Activated naive CD4-positive, alpha-beta T cell treated with anti-CD3 and anti-CD28 coated beads for 36 hours (primary cell): Measurements from ENCODE around the gene SPARCL1. TPM values are rescaled to one million over a fixed set of nuclear protein-coding genes. Genes with fewer than 3 reads are reported as not detected.
"Not testable (repeated sequence)": the region's sequence is repeated elsewhere in the genome, so short reads cannot be mapped to it uniquely, and the experiment has no call there.

Experiments
- CTCF ChIA-PET: fragments of 350-600 bp; sonication (Branson Sonifier 250); formaldehyde crosslinking; loops from one replicate; lab custom pipeline; 2021; ENCODE audit warnings: antibody characterized with exemption; lab: Charles Lee
- DNase-seq: peaks from one replicate; pipeline ENCODE4 v3.0.0-alpha.2; 2020
- H3K27ac Mint-ChIP-seq: one replicate; pipeline ENCODE4 v1.8.0; 2021; ENCODE audit warnings: mild to moderate bottlenecking, mixed read lengths
- H3K27me3 Mint-ChIP-seq: one replicate; pipeline ENCODE4 v1.8.0; 2021; ENCODE audit warnings: low read depth, mixed read lengths
- H3K36me3 Mint-ChIP-seq: one replicate; pipeline ENCODE4 v1.8.0; 2021; ENCODE audit warnings: low read depth, mixed read lengths
- H3K4me1 Mint-ChIP-seq: one replicate; pipeline ENCODE4 v1.8.0; 2021; ENCODE audit warnings: low read depth, mixed read lengths
- H3K4me3 Mint-ChIP-seq: one replicate; pipeline ENCODE4 v1.8.0; 2021; ENCODE audit warnings: mild to moderate bottlenecking, moderate library complexity, mixed read lengths
- H3K9me3 Mint-ChIP-seq: one replicate; pipeline ENCODE4 v1.8.0; 2021; ENCODE audit warnings: mixed read lengths
- intact Hi-C: fragments of 100-400 bp; cut with micrococcal nuclease; formaldehyde crosslinking; loops from one replicate; pipeline ENCODE4 v1.15.1; 2023
- total RNA-seq, 2 experiments: library from RNA; stranded (reverse); gene quantifications; one replicate each; pipeline ENCODE4 v1.2.3, GENCODE V29; 2021

Gene SPARCL1
- total RNA-seq, 2 experiments from 2014 or later = not detected

DNA sequence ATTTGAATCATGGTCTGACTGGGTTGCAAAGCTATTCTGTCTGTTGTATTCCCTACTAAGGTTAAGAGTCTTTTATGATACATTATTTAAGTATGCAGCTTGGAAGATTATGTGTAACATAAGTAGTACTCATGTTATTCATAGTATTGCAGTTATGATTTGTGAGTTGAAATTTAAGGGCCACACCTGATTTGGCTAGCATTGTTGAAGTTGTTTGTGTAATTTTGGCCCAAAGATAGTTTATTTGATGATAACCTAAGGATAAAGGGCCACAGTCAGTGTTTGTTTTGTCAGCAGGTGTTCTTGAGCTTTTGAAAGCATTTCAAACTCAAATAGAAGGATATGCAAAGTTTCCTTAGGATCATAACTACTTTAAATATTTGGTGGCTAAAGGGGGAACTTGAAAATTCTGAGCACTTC lies 67.9 kb downstream of the SPARCL1 start:
- Mint-ChIP-seq H3K4me1 (no peaks in the 10 kb centered on the region), H3K4me3 (no peak overlapping the region), H3K9me3 (no peaks in the 10 kb centered on the region), H3K27ac (no peak overlapping the region), H3K27me3 (no peaks in the 10 kb centered on the region), H3K36me3 (peaks cover 15% of the 10 kb centered on the region)
- intact Hi-C loops = no loop called here
- CTCF ChIA-PET = interaction anchor here (1.2 kb wide), 1 partner anchor 80 kb away, joined by 3 read pairs; no protein-coding TSS in a partner anchor
- DNase-seq = no peak

DNA sequence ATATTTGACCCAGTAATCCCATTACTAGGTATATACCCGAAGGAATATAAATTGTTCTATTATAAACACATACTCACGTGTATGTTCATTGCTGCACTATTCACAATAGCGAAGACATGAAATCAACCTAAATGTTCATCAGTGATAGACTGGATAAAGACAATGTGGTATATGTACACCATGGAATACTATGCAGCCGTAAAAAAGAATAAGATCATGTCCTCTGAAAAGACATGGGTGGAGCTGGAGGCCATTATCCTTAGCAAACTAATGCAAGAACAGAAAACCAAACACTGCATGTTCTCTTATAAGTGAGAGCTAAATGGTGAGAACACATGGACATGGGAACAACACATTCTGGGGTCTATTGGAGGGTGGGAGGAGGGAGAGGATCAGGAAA lies 70.3 kb downstream of the SPARCL1 start:
- H3K4me1 Mint-ChIP-seq = no peaks in the 10 kb centered on the region
- H3K9me3 Mint-ChIP-seq = no peaks in the 10 kb centered on the region
- no peak overlapping the region for H3K27ac Mint-ChIP-seq
- H3K27me3 Mint-ChIP-seq = no peaks in the 10 kb centered on the region
- DNase-seq = no peak
- no peak overlapping the region for H3K4me3 Mint-ChIP-seq
- intact Hi-C loops = no loop called here
- CTCF ChIA-PET = no interaction called here
- peaks cover 21% of the 10 kb centered on the region for H3K36me3 Mint-ChIP-seq

DNA sequence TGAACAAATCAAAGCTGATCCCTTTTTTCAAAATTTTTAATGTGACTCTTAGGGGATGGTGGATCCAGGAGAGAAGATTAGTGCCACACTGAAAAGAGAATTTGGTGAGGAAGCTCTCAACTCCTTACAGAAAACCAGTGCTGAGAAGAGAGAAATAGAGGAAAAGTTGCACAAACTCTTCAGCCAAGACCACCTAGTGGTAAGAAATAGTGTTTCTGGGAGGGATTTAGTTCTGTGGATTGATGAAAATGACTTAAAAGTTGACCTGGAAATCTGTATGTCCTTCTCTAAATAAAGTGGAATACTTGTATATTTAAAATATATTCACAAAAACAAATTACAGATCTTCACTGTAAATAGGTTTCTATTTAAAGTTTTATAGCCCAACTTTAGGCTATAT lies 77.6 kb downstream of the SPARCL1 start:
- H3K27ac Mint-ChIP-seq = no peak overlapping the region
- CTCF ChIA-PET = no interaction called here
- intact Hi-C loops = no loop called here
- H3K27me3 Mint-ChIP-seq = no peaks in the 10 kb centered on the region
- H3K4me1 Mint-ChIP-seq = no peaks in the 10 kb centered on the region
- no peaks in the 10 kb centered on the region for H3K9me3 Mint-ChIP-seq
- peaks cover 18% of the 10 kb centered on the region for H3K36me3 Mint-ChIP-seq
- no peak overlapping the region for H3K4me3 Mint-ChIP-seq
- DNase-seq = no peak

DNA sequence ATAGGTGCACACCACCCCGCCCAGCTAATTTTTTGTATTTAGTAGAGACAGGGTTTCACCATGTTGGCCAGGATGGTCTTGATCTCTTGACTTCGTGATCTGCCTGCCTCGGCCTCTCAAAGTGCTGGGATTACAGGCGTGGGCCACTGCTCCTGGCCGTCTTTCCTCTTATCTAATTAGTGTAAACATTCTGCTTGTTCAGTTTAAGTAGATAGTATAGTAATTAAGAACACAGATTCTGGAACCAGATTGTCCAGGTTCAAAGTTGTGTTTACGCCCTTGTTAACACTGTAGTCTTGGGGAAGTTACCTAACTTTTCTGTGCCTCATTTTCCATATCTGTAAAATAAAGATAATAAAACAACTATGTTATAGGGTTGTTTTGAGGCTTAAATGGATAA lies 82.8 kb downstream of the SPARCL1 start:
- H3K36me3 Mint-ChIP-seq = peaks cover 29% of the 10 kb centered on the region
- CTCF ChIA-PET, H3K4me1 Mint-ChIP-seq, H3K4me3 Mint-ChIP-seq, H3K9me3 Mint-ChIP-seq, H3K27me3 Mint-ChIP-seq, intact Hi-C loops, H3K27ac Mint-ChIP-seq, DNase-seq: not testable (repeated sequence)

DNA sequence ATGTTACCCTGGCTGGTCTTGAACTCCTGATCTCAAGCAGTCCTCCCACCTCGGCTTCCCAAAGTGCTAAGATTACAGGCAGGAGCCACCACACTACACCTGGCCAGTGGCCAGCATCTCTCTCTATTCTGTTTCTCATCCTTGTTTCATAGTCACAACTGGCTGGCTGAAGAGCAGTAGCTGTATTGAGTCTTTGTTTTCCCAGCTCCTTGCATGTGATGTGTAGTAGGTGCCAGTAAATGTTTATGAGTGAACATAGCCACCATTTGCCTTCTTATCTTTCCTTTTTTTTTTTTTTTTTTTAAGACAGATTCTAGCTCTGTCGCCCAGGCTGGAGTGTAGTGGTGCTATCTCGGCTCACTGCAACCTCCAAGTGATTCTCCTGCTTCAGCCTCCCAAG lies 83.2 kb downstream of the SPARCL1 start:
- no peak for DNase-seq
- no peaks in the 10 kb centered on the region for H3K9me3 Mint-ChIP-seq
- peaks cover 27% of the 10 kb centered on the region for H3K36me3 Mint-ChIP-seq
- no peaks in the 10 kb centered on the region for H3K27me3 Mint-ChIP-seq
- CTCF ChIA-PET = interaction anchor here (0.7 kb wide), 1 partner anchor 1173 kb away, joined by 5 read pairs; no protein-coding TSS in a partner anchor
- intact Hi-C loops = no loop called here
- no peak overlapping the region for H3K27ac Mint-ChIP-seq
- H3K4me1 Mint-ChIP-seq = no peaks in the 10 kb centered on the region
- no peak overlapping the region for H3K4me3 Mint-ChIP-seq

DNA sequence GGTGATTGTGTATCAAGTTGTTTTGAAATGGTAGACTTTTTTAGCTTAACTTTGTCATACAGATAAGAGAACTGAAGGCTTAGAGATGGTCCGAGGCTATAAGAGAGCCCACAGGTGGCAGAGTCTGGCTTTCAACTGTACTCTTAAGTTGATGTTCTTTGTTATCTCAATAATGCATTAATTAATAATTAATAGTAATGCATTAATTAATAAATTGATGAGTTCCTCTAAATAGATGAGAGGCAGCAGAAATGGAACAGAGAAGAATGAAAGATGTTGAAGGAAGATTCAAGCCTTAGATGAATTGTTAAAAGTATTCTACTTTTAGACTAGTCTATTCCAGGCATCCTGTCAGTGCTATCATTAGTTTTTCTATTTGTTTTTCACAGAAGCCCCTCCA lies 84.4 kb downstream of the SPARCL1 start:
- intact Hi-C loops = no loop called here
- H3K36me3 Mint-ChIP-seq = peaks cover 30% of the 10 kb centered on the region
- H3K27ac Mint-ChIP-seq = no peak overlapping the region
- CTCF ChIA-PET = no interaction called here
- H3K4me1 Mint-ChIP-seq = no peaks in the 10 kb centered on the region
- H3K4me3 Mint-ChIP-seq = no peak overlapping the region
- DNase-seq = no peak
- no peaks in the 10 kb centered on the region for H3K9me3 Mint-ChIP-seq
- no peaks in the 10 kb centered on the region for H3K27me3 Mint-ChIP-seq

DNA sequence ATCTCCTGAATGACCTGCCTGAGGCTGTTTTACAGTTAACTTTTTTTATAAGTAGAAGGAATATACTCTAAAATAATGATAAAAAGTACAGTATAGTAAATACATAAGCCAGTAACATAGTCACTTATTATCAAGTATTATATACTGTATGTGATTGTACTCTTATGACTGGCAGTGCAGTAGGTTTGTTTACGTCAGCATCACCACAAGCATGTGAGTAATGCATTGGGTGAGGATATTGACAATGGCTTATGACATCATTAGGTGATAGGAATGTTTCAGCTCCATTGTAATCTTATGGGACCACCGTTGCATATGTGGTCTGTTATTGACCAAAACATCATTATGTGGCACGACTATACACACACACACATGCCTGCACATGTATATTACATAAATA lies 86.3 kb downstream of the SPARCL1 start:
- intact Hi-C loops = no loop called here
- no peak for DNase-seq
- Mint-ChIP-seq H3K4me1 (no peaks in the 10 kb centered on the region), H3K36me3 (peaks cover 33% of the 10 kb centered on the region), H3K9me3 (no peaks in the 10 kb centered on the region), H3K27me3 (no peaks in the 10 kb centered on the region), H3K27ac (no peak overlapping the region), H3K4me3 (no peak overlapping the region)
- CTCF ChIA-PET = interaction anchor here (0.6 to 1.1 kb wide), 2 partner anchors 14 to 25 kb away, joined by 3 to 5 read pairs; no protein-coding TSS in a partner anchor

DNA sequence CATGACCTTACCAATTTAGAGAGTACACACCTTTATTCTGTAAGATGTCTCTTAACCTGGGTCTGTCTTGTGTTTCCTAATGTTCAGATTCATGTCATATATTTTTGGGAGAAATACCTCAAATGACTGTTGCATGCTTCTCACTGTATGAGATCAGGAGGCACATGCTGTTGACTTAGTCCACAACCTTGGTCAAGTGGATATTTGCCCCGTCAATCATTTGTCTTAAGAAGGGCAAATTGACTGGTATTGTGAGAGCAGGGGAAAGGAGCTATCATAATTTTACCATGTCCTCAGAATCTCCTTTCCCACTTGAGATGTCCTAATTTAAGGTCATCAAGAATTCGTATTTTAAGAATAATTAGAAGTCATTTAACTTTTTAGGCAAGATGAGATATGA lies 95.8 kb downstream of the SPARCL1 start:
- Mint-ChIP-seq H3K27me3 (no peaks in the 10 kb centered on the region), H3K9me3 (no peaks in the 10 kb centered on the region), H3K4me1 (peaks cover 28% of the 10 kb centered on the region), H3K27ac (no peak overlapping the region), H3K36me3 (peaks cover 16% of the 10 kb centered on the region), H3K4me3 (no peak overlapping the region)
- no peak for DNase-seq
- CTCF ChIA-PET = interaction anchor here (0.5 kb wide), 1 partner anchor 53 kb away, joined by 4 read pairs; no protein-coding TSS in a partner anchor
- intact Hi-C loops = no loop called here

DNA sequence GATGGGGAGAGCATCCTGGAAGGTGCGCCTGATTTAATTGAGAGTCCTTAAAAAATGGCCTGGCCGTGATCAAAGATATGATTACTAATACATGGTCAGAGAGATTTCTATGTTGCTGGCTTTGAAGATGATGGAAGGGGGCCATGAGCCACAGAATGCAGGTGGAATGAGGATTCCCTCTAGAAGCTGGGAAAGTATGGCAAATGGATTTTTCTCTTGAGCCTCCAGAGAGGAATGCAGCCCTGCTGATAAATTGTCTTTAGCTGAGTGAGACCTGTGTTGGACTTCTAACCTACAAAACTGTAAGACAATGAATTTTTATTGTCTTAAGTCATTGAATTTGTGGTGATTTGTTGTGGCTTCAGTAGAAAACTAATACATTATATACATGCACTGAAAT lies 99.1 kb downstream of the SPARCL1 start:
- H3K9me3 Mint-ChIP-seq = no peaks in the 10 kb centered on the region
- CTCF ChIA-PET = no interaction called here
- H3K27me3 Mint-ChIP-seq = no peaks in the 10 kb centered on the region
- peaks cover 49% of the 10 kb centered on the region for H3K4me1 Mint-ChIP-seq
- H3K27ac Mint-ChIP-seq = no peak overlapping the region
- no peak overlapping the region for H3K4me3 Mint-ChIP-seq
- intact Hi-C loops = no loop called here
- DNase-seq = no peak
- no peaks in the 10 kb centered on the region for H3K36me3 Mint-ChIP-seq

DNA sequence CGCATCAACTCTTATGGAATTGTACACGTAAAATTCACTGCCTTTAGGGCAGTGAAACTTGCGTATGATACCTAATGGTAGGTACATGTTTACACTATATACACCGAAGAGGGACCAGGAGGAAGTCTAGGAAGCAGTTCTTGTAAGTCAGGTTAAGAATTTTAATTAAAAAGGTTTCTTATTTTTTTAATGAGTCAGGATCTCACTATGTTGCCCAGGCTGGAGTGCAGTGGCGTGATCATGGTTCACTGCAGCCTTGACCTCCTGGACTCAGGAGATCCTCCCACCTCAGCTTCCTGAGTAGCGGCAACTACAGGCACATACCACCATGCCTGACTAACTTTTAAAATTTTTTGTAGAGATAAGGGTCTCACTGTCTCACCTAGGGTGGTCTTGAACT lies 100.2 kb downstream of the SPARCL1 start:
- Mint-ChIP-seq H3K27me3 (no peaks in the 10 kb centered on the region), H3K27ac (no peak overlapping the region), H3K4me3 (no peak overlapping the region), H3K36me3 (no peaks in the 10 kb centered on the region), H3K4me1 (peaks cover 54% of the 10 kb centered on the region), H3K9me3 (no peaks in the 10 kb centered on the region)
- CTCF ChIA-PET = interaction anchor here (0.8 to 1.2 kb wide), 2 partner anchors 28 to 53 kb away, joined by 3 read pairs; no protein-coding TSS in a partner anchor
- intact Hi-C loops = loop anchor here (5.0 kb wide), 1 partner anchor 327 kb away; no protein-coding TSS in a partner anchor
- DNase-seq = no peak

DNA sequence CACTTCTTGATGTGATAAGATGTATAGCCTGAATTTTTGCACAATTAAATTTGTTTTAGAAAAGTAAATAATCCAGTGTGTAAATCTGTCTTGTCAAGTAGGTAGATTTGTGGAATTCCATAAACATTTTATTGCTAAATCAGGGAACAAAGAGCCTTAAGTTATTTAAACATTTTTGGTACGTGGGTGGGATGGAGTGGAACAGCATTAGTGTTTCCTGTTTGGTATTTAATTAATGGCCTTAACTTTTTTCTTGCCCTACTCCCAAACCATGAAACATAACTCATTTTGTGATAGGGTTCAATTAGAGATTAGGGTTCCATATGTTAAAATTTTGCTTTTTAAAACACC lies 101.7 kb downstream of the SPARCL1 start:
- H3K27me3 Mint-ChIP-seq = no peaks in the 10 kb centered on the region

DNA sequence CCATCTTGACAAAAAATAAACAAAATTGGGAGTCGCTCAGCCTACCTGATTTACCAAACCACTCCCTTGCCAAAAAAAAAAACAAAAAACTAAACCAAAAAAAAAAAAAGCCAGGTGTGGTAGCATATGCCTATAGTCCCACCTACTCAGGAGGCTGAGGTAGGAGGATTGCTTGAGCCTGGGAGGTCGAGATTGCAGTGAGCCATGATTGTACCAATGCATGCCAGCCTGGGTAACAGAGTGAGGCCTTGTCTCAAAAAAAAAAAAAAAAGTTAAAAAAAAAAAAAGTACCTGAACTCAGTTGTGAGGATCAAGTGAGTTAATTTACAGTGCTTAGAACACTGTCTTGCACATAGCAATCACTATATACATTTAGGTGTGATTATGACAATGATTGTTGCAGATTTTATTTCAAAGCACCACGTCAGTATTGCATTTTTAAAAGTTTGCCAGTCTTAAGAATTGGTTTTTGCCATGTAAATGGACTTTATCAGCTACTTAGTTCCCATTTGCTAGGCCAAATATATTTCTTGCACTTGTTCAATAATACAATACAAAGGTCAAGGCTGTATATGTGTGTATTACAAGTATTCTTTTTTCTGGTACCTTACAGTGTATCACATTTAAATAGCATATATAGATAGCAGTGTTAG lies 102.2 kb downstream of the SPARCL1 start:
- CTCF ChIA-PET = no interaction called here
- Mint-ChIP-seq H3K36me3 (no peaks in the 10 kb centered on the region), H3K27ac (no peak overlapping the region), H3K9me3 (no peaks in the 10 kb centered on the region), H3K27me3 (no peaks in the 10 kb centered on the region), H3K4me3 (no peak overlapping the region), H3K4me1 (peaks cover 49% of the 10 kb centered on the region)
- no peak for DNase-seq
- intact Hi-C loops = loop anchor here (5.0 kb wide), 1 partner anchor 325 kb away; no protein-coding TSS in a partner anchor

More for the DNA sequence above, 101.7 kb downstream of the SPARCL1 start:
- Mint-ChIP-seq H3K4me3 (no peak overlapping the region), H3K36me3 (no peaks in the 10 kb centered on the region), H3K4me1 (peaks cover 51% of the 10 kb centered on the region), H3K27ac (no peak overlapping the region), H3K9me3 (no peaks in the 10 kb centered on the region)
- CTCF ChIA-PET = interaction anchor here (0.5 kb wide), 1 partner anchor 536 kb away, joined by 3 read pairs; no protein-coding TSS in a partner anchor
- intact Hi-C loops = loop anchor here (5.0 kb wide), 1 partner anchor 325 kb away; no protein-coding TSS in a partner anchor
- DNase-seq = no peak

DNA sequence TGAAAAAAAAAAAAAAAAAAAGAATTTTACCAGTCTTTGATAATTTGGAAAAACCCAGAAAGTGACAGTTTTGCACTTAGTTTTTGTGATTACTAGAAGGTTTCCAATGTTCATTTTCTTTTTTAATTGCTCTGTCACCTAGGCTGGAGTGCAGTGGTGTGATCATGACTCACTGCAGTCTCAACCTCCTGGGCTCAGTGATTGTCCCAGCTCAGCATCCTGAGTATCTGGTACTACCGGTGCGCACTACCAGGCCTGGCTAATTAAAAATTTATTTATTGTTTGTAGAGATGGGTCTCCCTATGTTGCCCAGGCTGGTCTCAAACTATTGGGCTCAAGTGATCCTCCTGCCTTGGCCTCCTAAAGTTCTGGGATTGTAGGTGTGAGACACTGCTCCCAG lies 103.5 kb downstream of the SPARCL1 start:
- intact Hi-C loops = loop anchor here (5.0 kb wide), 1 partner anchor 323 kb away; no protein-coding TSS in a partner anchor
- Mint-ChIP-seq H3K4me3 (no peak overlapping the region), H3K27me3 (no peaks in the 10 kb centered on the region), H3K4me1 (peaks cover 51% of the 10 kb centered on the region), H3K9me3 (no peaks in the 10 kb centered on the region), H3K27ac (no peak overlapping the region), H3K36me3 (no peaks in the 10 kb centered on the region)
- peak; percentile 49 for DNase-seq
- CTCF ChIA-PET = interaction anchor here (0.7 to 1.0 kb wide), 2 partner anchors 50 to 276 kb away, joined by 4 to 5 read pairs; no protein-coding TSS in a partner anchor
